Measurements from ENCODE around the gene CCT7. TPM values are rescaled to one million over a fixed set of nuclear protein-coding genes. Genes with fewer than 3 reads are reported as not detected.

CCT7 gene
- total RNA-seq, 1 experiment from 2014 or later: 319 TPM

DNA sequence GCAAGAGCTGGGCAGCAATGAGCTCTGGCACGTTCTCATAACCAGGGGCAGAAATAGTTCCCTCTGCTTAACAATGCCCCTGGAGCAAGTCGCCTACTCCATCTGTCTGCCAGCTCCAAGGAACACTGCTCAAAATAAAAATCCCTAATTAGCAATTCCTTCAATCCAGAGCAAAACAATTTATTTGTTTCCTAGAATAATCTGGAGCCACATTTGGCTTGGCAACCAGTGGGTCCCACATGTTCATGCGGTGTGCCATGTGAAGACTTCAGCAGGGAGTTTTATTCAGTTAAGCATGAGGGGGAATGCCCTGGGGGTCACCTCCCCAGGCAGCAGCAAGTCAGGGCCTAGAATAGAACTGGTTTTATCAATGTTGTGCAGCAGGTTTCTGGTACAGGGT lies 66.8 kb downstream of the CCT7 start:
- H3K4me1 ChIP-seq (replicated peaks; ENCODE audit: insufficient read depth): no peaks in the 10 kb centered on the region
- POLR2A ChIA-PET (ENCODE audit: unreplicated experiment): no interaction called here
- H3K36me3 ChIP-seq (ENCODE audit: low read depth): no peaks in the 10 kb centered on the region
- intact Hi-C loops (cut with micrococcal nuclease; ENCODE audit: unreplicated experiment): no loop called here
- CTCF ChIA-PET: interaction anchor here (1.4 kb wide), 1 partner anchor 59 kb away, joined by 5 read pairs; no protein-coding TSS in a partner anchor
- DNase-seq: no peak
- TF ChIP-seq, protein P1, sequence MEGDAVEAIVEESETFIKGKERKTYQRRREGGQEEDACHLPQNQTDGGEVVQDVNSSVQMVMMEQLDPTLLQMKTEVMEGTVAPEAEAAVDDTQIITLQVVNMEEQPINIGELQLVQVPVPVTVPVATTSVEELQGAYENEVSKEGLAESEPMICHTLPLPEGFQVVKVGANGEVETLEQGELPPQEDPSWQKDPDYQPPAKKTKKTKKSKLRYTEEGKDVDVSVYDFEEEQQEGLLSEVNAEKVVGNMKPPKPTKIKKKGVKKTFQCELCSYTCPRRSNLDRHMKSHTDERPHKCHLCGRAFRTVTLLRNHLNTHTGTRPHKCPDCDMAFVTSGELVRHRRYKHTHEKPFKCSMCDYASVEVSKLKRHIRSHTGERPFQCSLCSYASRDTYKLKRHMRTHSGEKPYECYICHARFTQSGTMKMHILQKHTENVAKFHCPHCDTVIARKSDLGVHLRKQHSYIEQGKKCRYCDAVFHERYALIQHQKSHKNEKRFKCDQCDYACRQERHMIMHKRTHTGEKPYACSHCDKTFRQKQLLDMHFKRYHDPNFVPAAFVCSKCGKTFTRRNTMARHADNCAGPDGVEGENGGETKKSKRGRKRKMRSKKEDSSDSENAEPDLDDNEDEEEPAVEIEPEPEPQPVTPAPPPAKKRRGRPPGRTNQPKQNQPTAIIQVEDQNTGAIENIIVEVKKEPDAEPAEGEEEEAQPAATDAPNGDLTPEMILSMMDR (conservative IDR thresholded peaks at IDR 0.05): no peak
- no peak for TF ChIP-seq EZH2 (IDR thresholded peaks at IDR 0.05; ENCODE audit: low read depth)
- no peaks in the 10 kb centered on the region for H3K79me2 ChIP-seq (ENCODE audit: low read depth)
- H3K4me2 ChIP-seq: no peak overlapping the region
- peaks cover 28% of the 10 kb centered on the region; the same call in 1 of the 2 replicates for H3K27me3 ChIP-seq (ENCODE audit: insufficient read depth, low read depth)
- no peak overlapping the region for H2AFZ ChIP-seq
- H3F3A ChIP-seq (ENCODE audit: insufficient read depth, low read depth): no peaks in the 10 kb centered on the region
- H4K20me1 ChIP-seq (ENCODE audit: insufficient read depth): no peaks in the 10 kb centered on the region
- H3K4me3 ChIP-seq: no peak overlapping the region
- BruUV-seq (replicated peaks): no TSS peak
- H3K9me2 ChIP-seq (ENCODE audit: insufficient read depth): no peaks in the 10 kb centered on the region
- no peak overlapping the region for H3K27ac ChIP-seq
- no peaks in the 10 kb centered on the region for H3K9me3 ChIP-seq (ENCODE audit: insufficient read depth, low read depth)

DNA sequence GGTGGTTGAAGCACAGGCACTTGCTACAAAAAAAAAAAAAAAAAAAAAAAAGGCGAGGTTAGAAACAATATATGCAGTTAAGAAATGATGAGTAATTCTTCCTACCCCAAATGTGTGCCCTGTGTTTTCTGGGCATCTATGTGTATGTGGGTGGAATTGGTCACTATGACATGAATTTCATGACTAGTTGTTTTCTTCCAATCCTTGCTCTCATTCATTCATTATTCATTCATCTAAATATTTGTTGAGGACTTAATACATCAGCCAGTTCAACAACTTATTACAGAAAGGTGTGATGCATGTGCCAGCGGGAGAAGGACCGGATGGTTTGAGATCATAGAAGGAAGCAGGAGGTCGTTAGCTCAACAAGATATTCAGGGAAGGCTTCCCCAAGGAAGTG lies 67.5 kb downstream of the CCT7 start:
- CTCF ChIA-PET: interaction anchor here (0.7 kb wide), 1 partner anchor 12 kb away, joined by 5 read pairs; no protein-coding TSS in a partner anchor
- no TSS peak for BruUV-seq (replicated peaks)
- Histone ChIP-seq H2AFZ (no peak overlapping the region), H3K27me3 (ENCODE audit: insufficient read depth, low read depth) (peaks cover 26% of the 10 kb centered on the region; the same call in 1 of the 2 replicates), H3F3A (ENCODE audit: insufficient read depth, low read depth) (no peaks in the 10 kb centered on the region), H4K20me1 (ENCODE audit: insufficient read depth) (no peaks in the 10 kb centered on the region), H3K4me3 (no peak overlapping the region), H3K9me2 (ENCODE audit: insufficient read depth) (no peaks in the 10 kb centered on the region), H3K4me1 (replicated peaks; ENCODE audit: insufficient read depth) (no peaks in the 10 kb centered on the region), H3K27ac (no peak overlapping the region), H3K79me2 (ENCODE audit: low read depth) (no peaks in the 10 kb centered on the region), H3K4me2 (no peak overlapping the region), H3K36me3 (ENCODE audit: low read depth) (no peaks in the 10 kb centered on the region), H3K9me3 (ENCODE audit: insufficient read depth, low read depth) (no peaks in the 10 kb centered on the region)
- intact Hi-C loops (cut with micrococcal nuclease; ENCODE audit: unreplicated experiment): no loop called here
- no peak for DNase-seq
- POLR2A ChIA-PET (ENCODE audit: unreplicated experiment): no interaction called here
- TF ChIP-seq EZH2 (IDR thresholded peaks at IDR 0.05; ENCODE audit: low read depth): no peak
- TF ChIP-seq, protein P1 (conservative IDR thresholded peaks at IDR 0.05): no peak

Other genes starting within 250 kb of the CCT7 start
- gene SFXN5, start 162.6 kb upstream of the CCT7 start, total RNA-seq (2021): 12.5 and 15.2 TPM in 2 replicates
- gene RAB11FIP5, start 121.4 kb upstream of the CCT7 start, total RNA-seq (2021): 24.4 and 25.0 TPM in 2 replicates
- gene NOTO, start 31.7 kb upstream of the CCT7 start, total RNA-seq (2021): not detected in 2 replicates
- gene SMYD5, start 20.1 kb upstream of the CCT7 start, total RNA-seq (2021): 28.3 and 32.0 TPM in 2 replicates
- gene PRADC1, start 1.1 kb upstream of the CCT7 start, total RNA-seq (2021): 8.9 and 9.4 TPM in 2 replicates
- 16.4 and 25.8 TPM in 2 replicates for gene FBXO41, start 50.2 kb downstream of the CCT7 start, total RNA-seq (2021)
- gene EGR4, start 59.2 kb downstream of the CCT7 start, total RNA-seq (2021): not detected in 2 replicates
- 14.7 and 16.7 TPM in 2 replicates for gene ALMS1, start 151.5 kb downstream of the CCT7 start, total RNA-seq (2021)